GOT3 (cell line): ENCODE data around the gene DNAH17.

Experiments used
- DNase-seq: peaks from one replicate; lab custom pipeline; 2025; ENCODE audit warnings: mixed read lengths; lab: John Stamatoyannopoulos, UW

DNAH17 gene

GRCh38 chr17:78411241-78411857, 165.8 kb downstream of the DNAH17 start:
- DNase-seq = no peak

DNA sequence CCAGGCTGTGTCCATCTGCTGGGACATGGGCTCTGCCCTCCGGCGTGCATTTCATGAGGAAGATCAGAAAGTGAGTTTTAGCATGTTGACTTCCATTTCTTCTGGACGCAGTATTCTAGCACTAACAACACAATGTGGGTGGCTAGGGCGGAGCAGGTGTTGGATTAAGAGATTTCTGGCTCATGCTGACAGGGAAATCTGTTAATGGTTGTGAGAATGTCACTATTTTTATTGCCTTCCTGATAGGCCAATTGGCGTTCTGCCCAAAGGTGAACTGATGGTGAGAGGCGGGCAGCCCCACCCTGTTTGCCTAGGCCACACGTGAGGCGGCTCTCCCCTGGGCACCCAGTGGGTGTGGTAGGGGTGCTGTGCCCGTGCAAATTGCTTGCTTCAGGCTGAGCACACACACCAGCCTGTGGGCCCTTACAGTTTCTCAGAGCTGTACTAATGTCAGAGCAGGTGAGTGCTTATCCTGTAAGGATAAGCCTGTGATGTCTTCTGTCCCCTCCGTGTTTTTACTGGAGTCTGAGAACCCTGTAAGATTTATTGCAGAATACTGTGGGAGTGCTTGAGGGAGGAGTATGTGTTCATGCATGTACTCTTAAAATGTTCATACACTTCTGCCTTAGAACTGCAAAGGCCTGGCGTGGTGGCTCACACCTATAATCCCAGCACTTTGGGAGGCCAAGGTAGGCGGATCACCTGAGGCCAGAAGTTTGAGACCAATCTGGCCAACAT, 167.8 kb downstream of the DNAH17 start:
- no peak for DNase-seq

DNA sequence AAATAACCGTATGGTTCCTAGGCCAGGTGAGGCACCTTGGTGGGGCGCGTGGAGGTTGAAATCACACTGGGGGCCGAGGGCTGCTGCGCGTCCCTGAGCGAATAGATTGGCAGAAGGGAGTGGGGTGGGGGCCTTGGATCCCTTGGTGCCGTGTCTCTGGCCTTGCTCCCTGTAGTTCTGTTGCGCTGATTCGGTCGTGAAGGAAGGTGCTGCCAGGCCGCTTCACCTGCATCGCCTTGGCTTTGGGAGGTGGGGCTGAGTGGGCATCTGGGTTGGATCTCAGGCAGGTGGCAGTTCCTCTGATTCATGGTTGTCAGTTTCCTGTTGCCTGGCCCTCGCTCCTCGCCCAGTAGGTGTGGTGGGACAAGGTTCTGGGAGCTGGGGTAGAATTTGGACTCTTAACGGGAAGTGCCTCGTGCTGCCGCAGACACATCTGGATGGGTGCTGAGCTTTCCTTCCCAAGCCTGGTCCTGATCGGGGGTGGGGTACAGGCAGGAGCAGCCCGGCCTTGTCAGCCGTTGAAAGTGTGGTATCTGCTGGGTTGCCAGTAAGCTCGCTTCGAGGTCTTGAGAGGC, 168.6 kb downstream of the DNAH17 start:
- DNase-seq = no peak

DNA sequence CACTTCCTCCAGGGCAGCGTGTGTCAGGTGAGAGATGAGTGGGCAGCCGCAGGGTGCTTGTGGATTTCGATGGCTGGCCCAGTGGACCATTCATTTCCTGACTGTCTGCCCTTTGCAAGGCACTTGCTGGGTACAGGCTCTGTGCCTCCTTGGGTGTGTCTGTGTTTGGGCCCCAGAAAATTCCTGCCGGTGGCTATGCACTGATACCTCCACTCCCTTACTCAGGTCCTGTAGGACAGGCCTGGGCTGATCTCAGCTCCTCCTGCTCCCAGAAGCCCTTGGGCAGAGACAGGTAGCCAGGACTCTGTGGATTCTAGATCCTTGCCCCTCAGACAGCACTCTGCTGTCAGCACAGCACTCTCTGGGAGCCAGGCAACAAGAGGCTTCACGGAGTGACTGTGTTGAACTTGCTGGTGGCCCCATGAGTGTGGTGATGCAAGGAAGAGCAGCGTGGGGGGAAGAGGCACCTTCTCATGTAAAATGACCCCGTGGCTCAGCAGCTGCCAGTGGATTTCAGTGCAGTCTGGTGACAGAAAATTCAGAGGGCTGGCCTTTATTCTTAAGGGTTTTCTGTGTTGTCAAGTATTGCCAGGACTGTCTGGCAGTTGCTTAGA, 169.7 kb downstream of the DNAH17 start:
- DNase-seq = no peak

GRCh38 chr17:78406920-78407319, 170.3 kb downstream of the DNAH17 start:
- no peak for DNase-seq

- DNase-seq = no peak
Measured at GRCh38 chr17:78406396-78406795, 170.8 kb downstream of the DNAH17 start.

GRCh38 chr17:78403822-78404221, 173.4 kb downstream of the DNAH17 start:
- no peak for DNase-seq

DNA sequence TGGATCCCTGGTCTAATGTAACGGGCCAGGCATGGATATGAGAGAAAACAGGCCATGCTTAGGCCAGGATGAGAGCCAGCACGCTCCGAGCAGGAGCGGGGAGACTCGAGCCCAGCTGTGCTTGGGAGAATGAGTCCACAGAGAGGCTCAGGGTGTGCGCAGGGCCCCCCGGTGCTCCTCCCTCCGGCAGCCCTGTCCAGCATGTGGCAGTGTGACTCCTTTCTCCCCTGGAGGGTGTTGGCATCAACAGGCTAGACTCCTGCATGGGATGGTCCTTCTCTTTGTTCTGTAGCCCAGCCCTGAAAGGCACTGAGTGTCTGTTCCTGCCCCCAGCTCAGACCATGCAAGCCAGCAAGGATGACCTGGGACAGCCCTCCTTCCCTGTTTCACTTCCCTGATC, 175.3 kb downstream of the DNAH17 start:
- no peak for DNase-seq

GRCh38 chr17:78401246-78401645, 175.9 kb downstream of the DNAH17 start:
- no peak for DNase-seq

DNA sequence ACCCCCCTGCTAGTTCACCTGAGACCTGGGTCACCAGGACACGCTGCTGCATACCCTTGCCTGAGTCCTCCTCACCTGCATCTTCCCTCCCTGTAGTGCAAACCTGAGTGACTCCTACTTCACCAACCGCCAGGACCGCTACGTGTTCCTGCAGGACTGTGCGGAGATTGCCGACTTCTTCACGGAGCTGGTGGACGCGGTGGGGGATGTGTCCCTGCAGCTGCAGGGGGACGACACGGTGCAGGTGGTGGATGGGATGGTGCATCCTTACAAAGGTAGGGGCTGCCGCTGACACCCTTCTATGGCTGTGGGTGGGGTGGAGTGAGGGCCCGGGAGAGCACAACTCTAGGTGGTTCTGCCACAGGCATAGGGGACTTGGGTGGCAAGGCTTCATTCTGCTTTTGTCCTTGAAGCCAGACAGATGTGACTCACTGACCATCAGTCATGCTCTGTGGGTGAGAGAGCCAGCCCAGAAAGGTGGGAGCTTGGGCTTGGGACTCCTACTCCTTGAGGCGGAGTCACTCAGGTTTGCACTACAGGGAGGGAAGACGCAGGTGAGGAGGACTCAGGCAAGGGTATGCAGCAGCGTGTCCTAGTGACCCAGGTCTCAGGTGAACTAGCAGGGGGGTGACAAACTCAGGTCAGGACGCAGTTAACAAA, 176.5 kb downstream of the DNAH17 start:
- DNase-seq = no peak

DNA sequence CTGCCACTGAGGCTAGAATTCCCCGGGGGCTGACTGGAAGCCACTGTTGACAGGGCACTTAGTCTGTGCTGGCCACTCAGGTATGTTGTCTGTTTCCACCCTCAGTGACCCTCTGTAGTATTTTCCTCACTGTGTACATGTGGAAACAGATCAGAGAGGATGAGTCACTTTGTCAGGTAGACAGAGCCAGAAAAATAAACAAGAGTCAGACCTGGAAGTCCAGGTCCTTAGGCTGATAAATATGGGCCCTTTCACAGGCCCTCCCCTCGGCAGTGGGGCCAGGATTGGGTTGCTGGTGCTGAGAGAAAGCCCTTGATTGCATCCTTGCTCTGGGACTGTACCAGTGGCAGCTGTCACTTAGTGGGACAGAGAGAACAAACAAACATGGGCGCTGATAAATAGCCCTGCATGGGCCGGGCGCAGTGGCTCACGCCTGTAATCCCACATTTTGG, 177.5 kb downstream of the DNAH17 start:
- DNase-seq = no peak

GRCh38 chr17:78399028-78399692, 178.0 kb downstream of the DNAH17 start:
- DNase-seq = no peak

DNA sequence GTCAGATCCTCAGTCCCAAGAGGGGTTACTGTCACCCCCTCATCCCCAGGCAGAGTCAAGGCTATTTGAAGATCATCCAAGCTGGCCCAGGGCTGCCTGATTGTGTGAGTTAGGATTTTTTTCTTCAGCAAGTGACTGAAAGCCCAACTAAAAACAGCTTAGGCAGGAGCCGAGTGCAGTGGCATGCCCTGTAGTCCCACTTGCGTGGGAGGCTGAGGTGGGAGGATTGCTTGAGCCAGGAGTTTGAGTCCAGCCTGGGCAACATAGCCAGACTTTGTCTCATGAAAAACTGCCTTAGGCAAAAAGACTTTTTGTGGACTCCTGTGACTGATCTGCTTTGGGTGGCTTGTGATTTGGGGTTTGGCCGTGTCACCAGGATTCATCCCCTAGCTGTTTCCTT, 178.8 kb downstream of the DNAH17 start:
- DNase-seq = no peak

- no peak for DNase-seq
Measured at GRCh38 chr17:78397681-78398101, 179.5 kb downstream of the DNAH17 start.

DNA sequence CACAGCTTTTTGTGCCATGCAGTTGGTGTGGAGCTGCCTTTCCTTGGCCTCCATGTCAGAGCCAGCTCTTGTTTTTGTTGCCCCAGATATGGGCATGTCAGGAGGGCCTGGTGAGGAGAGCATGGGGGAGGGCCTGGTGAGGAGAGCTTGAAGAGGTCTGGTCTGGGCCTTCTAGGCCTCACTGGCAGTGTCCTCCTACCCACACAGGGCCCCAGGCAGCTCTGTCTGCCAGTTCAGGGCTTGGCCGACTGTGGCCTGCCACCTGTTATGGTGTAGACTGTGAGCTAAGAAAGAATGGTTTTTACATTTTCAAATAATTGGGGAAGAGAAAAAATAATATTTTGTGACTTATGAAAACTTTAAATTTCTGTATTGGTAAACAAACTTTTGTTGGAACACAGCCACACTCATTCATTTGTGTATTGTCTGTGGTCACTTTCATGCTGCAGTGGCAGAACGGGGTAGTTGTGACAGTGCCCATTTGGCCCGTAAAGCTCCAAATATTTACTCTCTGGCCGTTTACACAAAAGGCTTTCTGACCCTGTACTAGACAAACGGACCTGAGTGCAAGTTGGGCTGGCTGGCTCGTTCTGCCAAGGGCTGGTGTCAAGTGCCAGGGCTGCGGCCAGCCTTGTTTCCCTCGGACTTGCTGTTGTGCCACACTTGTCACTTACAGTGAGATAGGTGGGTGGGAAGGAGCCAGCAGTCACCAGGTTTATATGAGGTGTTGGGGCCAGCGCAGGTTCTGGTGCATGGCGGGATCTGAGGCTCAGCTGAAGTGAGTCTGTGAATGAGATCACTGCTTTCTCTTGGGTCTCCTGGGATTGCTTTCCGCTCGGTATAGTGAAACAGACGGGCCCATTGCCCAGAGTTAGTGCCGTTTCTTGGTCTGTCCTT, 180.5 kb downstream of the DNAH17 start:
- DNase-seq = no peak

DNA sequence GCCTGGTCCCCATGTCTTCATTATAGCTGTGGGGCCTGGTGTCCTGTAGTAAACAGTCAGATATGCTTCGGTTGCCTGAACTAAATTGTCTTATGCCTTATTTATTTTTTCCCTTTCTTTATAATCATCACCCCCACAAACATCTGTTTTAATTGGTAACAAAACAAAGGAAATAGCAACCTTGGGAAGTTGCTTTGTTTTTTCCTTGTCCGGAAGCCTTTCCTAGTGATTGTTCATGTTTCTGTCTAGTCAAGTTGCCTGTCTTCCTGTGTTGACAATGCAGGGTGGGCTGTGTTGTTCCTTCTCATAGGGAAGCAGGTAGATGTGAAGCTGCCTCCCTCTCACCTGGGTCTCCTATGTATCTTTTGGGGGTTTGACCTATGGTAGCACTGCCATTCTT, 182.0 kb downstream of the DNAH17 start:
- DNase-seq = no peak

DNA sequence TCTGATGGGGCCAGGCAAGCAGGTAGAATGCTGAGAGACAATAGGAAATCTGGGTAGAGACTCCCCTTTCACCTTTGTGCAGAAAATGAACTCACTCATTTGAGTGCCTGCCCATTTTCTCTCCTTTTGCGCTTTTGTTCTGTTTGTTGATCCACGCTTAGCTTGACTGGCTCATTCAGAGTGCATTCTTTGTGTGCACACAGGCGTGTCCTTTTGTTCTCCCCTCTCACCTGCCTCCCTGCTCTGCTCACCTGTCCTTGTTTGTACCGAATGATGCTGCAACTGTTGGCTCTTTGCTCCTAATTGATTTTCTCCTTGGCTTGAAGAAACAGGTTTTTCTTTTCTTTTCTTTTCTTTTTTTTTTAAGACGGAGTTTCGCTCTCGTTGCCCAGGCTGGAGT, 183.0 kb downstream of the DNAH17 start:
- no peak for DNase-seq

DNA sequence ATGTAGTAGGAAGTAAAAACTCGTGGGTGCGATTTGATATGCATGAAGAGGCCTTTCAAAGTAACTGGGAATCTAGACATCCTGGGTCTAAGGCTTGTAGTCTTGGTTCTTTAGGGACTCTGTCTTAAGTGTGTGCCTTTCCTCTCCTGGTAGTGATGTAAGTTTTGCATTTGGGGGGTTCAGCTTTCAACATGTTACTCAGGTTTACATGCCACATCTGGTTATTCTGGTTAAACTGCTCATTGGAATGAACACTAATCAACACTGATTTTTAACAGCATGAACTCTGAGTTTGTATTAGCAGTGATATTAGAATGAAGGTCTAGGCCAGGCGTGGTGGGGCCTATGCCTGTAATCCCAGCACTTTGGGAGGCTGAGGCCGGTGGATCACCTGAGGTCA, 183.6 kb downstream of the DNAH17 start:
- no peak for DNase-seq

DNA sequence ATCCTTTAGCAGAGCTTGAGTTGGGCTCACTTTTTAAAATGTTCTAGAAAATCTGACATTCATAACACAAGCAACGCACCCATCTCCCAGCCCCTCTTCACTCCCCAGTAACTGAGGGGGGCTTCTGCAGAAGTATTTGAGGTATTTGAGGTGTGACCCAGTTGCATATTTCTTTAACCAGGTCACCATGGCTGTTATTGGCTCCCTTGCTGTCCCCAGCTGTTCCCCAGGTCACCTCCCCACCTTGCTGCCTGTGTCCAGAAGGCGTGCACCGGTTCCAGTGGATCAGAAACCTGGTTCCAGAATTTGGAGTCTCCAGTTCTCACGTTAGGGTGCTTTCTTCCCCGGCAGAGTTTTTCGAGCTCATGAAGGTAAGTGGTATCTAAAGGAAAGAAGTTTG, 184.9 kb downstream of the DNAH17 start:
- no peak for DNase-seq

- no peak for DNase-seq
Measured at GRCh38 chr17:78391843-78392242, 185.4 kb downstream of the DNAH17 start.

DNA sequence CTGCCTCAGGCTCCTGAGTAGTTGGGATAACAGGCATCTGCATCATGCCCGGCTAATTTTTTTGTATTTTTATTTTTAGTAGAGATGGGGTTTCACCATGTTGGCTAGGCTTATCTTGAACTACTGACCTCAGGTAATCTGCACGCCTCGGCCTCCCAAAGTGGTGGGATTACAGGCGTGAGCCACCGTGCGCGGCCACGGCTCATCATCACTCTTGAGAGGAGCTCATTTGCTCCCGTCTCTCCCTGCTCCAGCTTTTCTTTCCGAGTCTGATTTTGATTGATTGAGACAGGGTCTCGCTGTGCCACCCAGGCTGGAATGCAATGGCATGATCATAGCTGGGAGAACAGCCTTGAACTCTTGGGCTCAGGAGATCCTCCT, 186.2 kb downstream of the DNAH17 start:
- no peak for DNase-seq
